OCI-LY3 (cell line): ENCODE data around the gene ZNF280A.

Source experiments
- H2AFZ ChIP-seq: fragments of 200-600, 300-600 bp; shearing (Covaris generic); 2 replicates; pipeline ENCODE4 v1.6.0; 2014; ENCODE audit warnings: antibody characterized with exemption, low read depth, low read length
- H3K27ac ChIP-seq: fragments of 200-600, 300-600 bp; sonication (generic); 2 replicates; pipeline ENCODE4 v1.5.1; 2014; ENCODE audit warnings: mild to moderate bottlenecking, low read length, moderate library complexity, mixed read lengths
- H3K27me3 ChIP-seq: fragments of 200-600, 300-600 bp; sonication (generic); 2 replicates; pipeline ENCODE4 v1.6.1; 2014; ENCODE audit warnings: low read depth, low read length, mixed read lengths
- H3K36me3 ChIP-seq: fragments of 200-600, 300-600 bp; sonication (generic); replicated peaks from 2 replicates; pipeline ENCODE3; 2014; ENCODE audit warnings: low read depth, low read length, mixed read lengths
- H3K4me1 ChIP-seq: fragments of 300-600, 200-600 bp; sonication (generic); 2 replicates; pipeline ENCODE4 v1.6.1; 2014; ENCODE audit warnings: low read length, mixed read lengths
- H3K4me2 ChIP-seq: fragments of 200-600, 300-600 bp; sonication (generic); 2 replicates; pipeline ENCODE4 v1.6.1; 2014; ENCODE audit warnings: low read length, mixed read lengths
- H3K4me3 ChIP-seq: fragments of 300-600, 200-600 bp; sonication (generic); 2 replicates; pipeline ENCODE4 v1.5.1; 2014; ENCODE audit warnings: antibody characterized with exemption, mild to moderate bottlenecking, low read length, moderate library complexity
- H3K79me2 ChIP-seq: fragments of 300-600, 200-600 bp; shearing (Covaris generic); 2 replicates; pipeline ENCODE4 v1.6.1; 2014; ENCODE audit warnings: mild to moderate bottlenecking, low read length, mixed read lengths
- H3K9ac ChIP-seq: fragments of 300-600, 200-600 bp; shearing (Covaris generic); 2 replicates; pipeline ENCODE4 v1.6.0; 2014; ENCODE audit warnings: mild to moderate bottlenecking, low read length, moderate library complexity
- H3K9me3 ChIP-seq: fragments of 200-600, 300-600 bp; shearing (Covaris generic); 2 replicates; pipeline ENCODE4 v1.6.1; 2014; ENCODE audit warnings: low read length, mixed read lengths; ENCODE audit not compliant: insufficient read depth
- H4K20me1 ChIP-seq: fragments of 200-600, 300-600 bp; sonication (generic); 2 replicates; pipeline ENCODE4 v1.6.1; 2016; ENCODE audit warnings: low read length, mixed read lengths; ENCODE audit not compliant: insufficient read depth
- CTCF ChIP-seq: fragments of 200-600, 300-600 bp; sonication (generic); IDR thresholded peaks from 2 replicates; pipeline ENCODE4 v1.5.1; 2014; ENCODE audit warnings: antibody characterized with exemption, low read length, low read depth
- EZH2phosphoT487 ChIP-seq: fragments of 200-600 bp; shearing (Covaris generic); IDR thresholded peaks from 2 replicates; pipeline ENCODE4 v1.6.1; 2018; ENCODE audit warnings: antibody characterized with exemption, mixed run types, low read depth

The ZNF280A gene

DNA sequence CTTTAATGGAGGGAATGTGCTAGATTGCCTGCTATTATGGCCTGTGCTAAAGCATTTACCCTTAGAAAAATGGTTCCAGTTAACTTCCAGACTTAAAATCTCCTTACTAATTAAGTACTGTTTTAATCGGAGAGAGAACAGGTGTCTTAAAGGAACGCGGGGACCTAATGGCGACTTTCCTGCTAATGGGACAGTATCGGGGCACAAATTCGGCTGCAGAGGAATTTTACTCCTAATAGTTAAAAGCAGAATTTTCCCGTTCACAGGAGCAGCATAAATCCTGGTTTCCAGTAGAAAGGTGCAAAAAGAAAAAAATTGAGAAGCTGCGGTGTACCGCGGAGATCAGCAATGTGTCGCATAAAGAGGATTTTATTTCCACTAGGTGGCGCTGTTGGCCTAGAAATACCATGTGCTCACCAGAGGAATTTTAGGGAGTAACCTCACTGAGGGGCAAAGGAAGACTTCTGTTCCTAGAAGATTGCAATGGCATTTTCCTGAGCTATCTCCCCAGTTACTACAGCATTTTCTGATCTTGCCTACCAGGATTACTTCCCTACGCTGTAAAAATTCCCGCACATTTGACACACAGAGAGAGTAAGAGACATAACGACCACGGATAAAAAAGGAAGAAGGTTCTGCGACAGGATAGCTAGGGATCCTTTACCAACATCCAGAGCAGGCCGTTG lies 56.1 kb downstream of the ZNF280A start:
- Histone ChIP-seq H3K79me2 (no peaks in the 10 kb centered on the region), H3K4me2 (peak overlapping the region; percentile 86), H3K27me3 (peaks cover 24% of the 10 kb centered on the region), H4K20me1 (no peaks in the 10 kb centered on the region), H3K9ac (no peak overlapping the region), H3K4me1 (peaks cover 9% of the 10 kb centered on the region; the same call in 1 of the 2 replicates), H3K27ac (no peak overlapping the region), H2AFZ (no peak overlapping the region), H3K9me3 (peaks cover 14% of the 10 kb centered on the region), H3K36me3 (no peaks in the 10 kb centered on the region), H3K4me3 (peak overlapping the region; percentile 74)
- TF ChIP-seq CTCF, result peak; percentile 69
- no peak for TF ChIP-seq EZH2phosphoT487
